Stomach (tissue), 4 donors: ENCODE measurements around the gene CETP.

ENCODE experiments used
- CTCF ChIP-seq, 7 experiments: fragments of 450-650 bp in 4 of 7; fragments of 200-600 bp in 3 of 7; sonication (generic) in 3 of 7; IDR thresholded peaks; one replicate each; pipeline ENCODE4 v1.5.1; 2016 to 2019; ENCODE audit warnings: antibody characterized with exemption in 7 of 7, control low read depth in 2 of 7, mild to moderate bottlenecking in 1 of 7
- EP300 ChIP-seq: sonication (generic); formaldehyde crosslinking; IDR thresholded peaks from one replicate; pipeline ENCODE4 v1.6.1; 2017; ENCODE audit warnings: antibody characterized with exemption
- POLR2A ChIP-seq, 4 donors: fragments of 450-650 bp; IDR thresholded peaks; one replicate each; pipeline ENCODE4 v1.6.1; 2016; ENCODE audit warnings: antibody characterized with exemption in 4 of 4, control low read depth in 2 of 4, mild to moderate bottlenecking in 1 of 4, moderate library complexity in 1 of 4
- POLR2AphosphoS5 ChIP-seq, 3 donors: sonication (generic); formaldehyde crosslinking; IDR thresholded peaks; one replicate each; pipeline ENCODE4 v1.6.1; 2016; ENCODE audit warnings: antibody characterized with exemption in 3 of 3

DNA sequence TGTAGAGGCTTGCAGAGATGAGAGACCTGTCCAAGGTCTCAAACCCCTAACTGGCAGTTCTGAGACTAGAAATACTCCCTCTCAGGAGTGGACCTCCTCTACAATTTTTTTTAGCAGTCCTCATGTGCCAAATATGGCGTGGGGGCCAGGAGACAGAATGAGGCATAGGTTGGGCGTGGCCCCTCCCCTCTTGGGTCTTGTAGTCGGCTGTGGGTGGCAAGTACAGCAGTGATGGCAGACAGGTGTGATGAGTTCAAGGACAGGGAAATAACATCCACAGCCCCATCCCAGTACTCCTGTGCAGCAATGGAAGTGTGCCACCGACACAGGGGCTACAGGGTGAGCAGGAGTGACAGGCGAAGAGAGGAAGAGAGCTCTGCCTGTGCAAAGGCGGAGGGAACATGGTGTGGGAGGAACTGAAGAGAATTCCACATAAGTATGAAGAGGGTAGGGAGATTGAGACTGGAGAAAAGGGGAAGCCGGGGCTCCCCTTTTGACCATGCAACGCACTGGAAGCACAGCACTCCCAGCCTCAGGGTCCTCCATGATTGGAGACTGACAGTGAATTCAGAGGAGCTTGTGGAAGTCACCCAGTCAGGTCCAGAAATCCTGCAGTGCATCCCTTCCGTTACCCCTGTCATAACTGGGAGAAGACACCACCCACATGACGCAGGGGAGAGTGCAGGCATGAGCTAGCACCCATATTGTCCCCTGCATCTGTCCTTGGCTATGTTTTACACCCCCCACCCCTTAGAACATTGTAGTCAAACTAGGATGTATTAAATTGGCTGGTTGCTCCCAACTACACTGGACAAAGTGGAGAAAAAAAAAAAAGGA is 14.8 kb upstream of the CETP start:
- TF ChIP-seq CTCF (IDR thresholded peaks at IDR 0.05) (no peak), EP300 (no peak), POLR2A (IDR thresholded peaks at IDR 0.05) (no peak), POLR2AphosphoS5 (IDR thresholded peaks at IDR 0.05) (no peak)
